ENCODE results near the gene LPCAT3.

LPCAT3 gene

DNA sequence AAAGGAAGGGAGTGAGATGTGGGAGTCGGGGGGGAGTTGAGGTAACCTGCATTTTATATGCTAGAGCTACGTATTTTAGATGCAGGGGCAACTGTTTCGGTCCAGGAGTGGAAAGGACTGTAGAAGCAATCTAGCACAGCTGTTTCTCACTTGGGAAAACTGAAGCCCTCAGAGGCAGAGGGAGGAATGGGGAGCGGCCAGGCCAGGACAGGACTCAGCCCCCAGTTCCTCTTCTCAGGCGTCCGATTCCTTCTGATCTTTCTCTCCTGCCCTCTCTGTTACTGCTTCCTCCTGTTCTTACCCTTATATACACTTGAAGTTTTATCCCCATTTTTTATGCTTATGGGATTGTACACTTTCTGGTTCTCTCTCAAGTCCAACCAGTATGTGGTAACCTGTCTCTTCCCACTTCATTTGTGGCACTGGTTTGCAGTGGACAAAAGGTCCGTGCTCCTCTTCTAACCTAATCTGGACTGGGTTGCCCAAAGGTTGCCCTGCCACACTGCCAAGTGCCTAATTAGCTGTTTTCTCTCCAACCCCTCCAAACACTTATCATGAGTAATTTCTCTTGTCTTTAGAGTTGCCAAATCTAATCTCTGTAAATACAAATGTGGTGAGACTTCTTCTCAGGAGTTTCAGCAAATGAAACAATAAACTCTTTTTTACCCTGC, 16.2 kb downstream of the LPCAT3 start:
- H3K27ac ChIP-seq (ENCODE audit: low read depth, low read length) = no peak overlapping the region
- H3K4me1 ChIP-seq (ENCODE audit: control insufficient read depth, insufficient read depth, low read length) = no peaks in the 10 kb centered on the region
- no peaks in the 10 kb centered on the region for H3K9me3 ChIP-seq (ENCODE audit: control insufficient read depth, insufficient read depth, low read length)
- H3K36me3 ChIP-seq (ENCODE audit: control insufficient read depth, insufficient read depth, low read length) = 0 out of 2 replicates have a peak, but pooled peaks cover 19% of the 10 kb centered on the region
- no peaks in the 10 kb centered on the region for H3K27me3 ChIP-seq (ENCODE audit: control insufficient read depth, insufficient read depth, low read length)
- H3K9ac ChIP-seq (ENCODE audit: low read depth, low read length) = no peak overlapping the region
- H3K4me3 ChIP-seq (ENCODE audit: low read depth, low read length) = no peak overlapping the region

DNA sequence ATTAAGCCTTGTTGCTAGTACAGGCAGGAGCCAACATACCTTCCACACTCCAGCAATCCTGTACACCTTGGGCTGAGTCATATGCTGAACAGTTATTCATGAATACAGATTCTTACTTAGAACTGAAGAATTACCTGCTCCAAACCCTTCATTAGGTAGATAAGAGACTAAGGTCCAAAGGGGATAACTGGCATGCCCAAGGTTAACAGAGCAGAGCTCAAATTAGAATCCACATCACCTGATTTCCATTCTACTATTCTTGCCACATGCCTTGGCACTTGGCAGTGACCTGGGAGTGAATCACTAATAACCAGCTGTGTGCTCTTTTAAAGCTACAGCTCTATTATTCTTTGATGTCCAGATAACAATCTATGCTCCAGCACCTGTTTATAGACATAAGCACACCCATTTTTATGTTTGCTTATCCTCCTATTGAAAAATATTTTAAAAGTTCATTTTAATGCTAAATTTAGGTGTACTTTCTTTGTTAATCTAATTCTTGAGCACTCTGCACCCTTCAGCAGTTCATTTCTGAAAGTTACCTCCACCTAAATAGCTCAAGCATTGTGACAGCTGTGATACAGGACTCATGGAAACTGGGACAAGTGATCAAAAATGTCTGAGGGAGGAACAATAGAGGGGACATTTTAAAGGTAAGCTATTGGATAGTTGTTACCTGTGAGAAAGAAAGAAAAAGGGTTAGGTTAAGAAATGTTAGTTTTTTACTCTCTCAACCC, 19.4 kb downstream of the LPCAT3 start:
- no peaks in the 10 kb centered on the region for H3K9me3 ChIP-seq (ENCODE audit: control insufficient read depth, insufficient read depth, low read length)
- H3K27ac ChIP-seq (ENCODE audit: low read depth, low read length) = no peak overlapping the region
- no peak overlapping the region for H3K4me3 ChIP-seq (ENCODE audit: low read depth, low read length)
- no peaks in the 10 kb centered on the region for H3K27me3 ChIP-seq (ENCODE audit: control insufficient read depth, insufficient read depth, low read length)
- peaks cover 19% of the 10 kb centered on the region; the same call in 1 of the 2 replicates for H3K36me3 ChIP-seq (ENCODE audit: control insufficient read depth, insufficient read depth, low read length)
- no peak overlapping the region for H3K9ac ChIP-seq (ENCODE audit: low read depth, low read length)
- H3K4me1 ChIP-seq (ENCODE audit: control insufficient read depth, insufficient read depth, low read length) = no peaks in the 10 kb centered on the region

DNA sequence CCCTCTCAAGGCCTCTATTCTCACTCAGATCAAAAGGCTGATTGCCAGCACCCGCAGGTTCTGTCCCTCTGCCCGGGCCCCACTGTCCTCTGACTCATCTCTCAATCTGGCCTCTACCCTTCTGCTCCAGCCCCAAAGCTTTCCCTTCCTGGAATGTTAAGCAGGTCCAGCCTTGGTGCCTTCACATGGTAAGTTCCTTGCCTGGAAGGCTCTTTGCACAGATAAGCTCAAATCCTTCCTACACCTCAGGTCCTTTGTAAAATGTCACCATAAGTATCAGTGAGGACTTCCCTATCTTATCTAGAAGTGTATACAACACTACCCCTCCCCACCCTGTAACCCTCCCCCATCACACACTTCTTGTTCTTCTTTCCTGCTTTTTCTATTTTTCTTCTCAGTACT, 22.2 kb downstream of the LPCAT3 start:
- no peaks in the 10 kb centered on the region for H3K9me3 ChIP-seq (ENCODE audit: control insufficient read depth, insufficient read depth, low read length)
- no peak overlapping the region for H3K9ac ChIP-seq (ENCODE audit: low read depth, low read length)
- no peaks in the 10 kb centered on the region for H3K4me1 ChIP-seq (ENCODE audit: control insufficient read depth, insufficient read depth, low read length)
- H3K4me3 ChIP-seq (ENCODE audit: low read depth, low read length) = no peak overlapping the region
- H3K36me3 ChIP-seq (ENCODE audit: control insufficient read depth, insufficient read depth, low read length) = peaks cover 21% of the 10 kb centered on the region; the same call in 1 of the 2 replicates
- H3K27ac ChIP-seq (ENCODE audit: low read depth, low read length) = no peak overlapping the region
- no peaks in the 10 kb centered on the region for H3K27me3 ChIP-seq (ENCODE audit: control insufficient read depth, insufficient read depth, low read length)

DNA sequence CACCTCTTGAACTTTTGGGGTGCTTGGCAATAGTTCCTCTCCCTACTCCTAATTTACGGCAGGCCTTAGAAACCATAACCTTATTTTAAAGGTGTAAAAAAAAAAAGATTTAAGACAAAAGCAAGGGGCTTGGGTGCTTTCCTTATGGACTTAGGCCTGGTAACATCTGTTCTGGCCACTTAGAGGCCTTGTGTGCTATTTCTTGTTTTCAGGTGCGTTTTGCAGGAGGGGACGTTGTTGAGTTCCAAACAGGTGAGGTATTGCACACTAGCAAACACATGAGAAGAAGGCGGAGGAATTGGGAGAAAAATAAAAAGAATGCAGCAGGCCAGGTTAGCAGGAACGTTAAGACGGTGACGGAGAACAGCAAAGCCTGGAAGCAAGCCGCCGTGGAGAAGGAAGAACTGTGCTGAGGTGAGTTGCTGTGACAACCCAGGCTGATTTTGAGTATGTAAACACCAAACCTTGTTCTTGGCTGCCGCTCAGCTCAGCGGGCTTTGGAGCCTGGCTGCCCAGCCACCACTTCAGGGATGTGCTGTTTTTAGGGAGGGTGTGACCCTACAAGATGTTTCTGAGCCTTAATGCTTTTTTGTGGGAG, 30.2 kb downstream of the LPCAT3 start:
- no peaks in the 10 kb centered on the region for H3K9me3 ChIP-seq (ENCODE audit: control insufficient read depth, insufficient read depth, low read length)
- H3K36me3 ChIP-seq (ENCODE audit: control insufficient read depth, insufficient read depth, low read length) = peaks cover 36% of the 10 kb centered on the region
- no peaks in the 10 kb centered on the region for H3K4me1 ChIP-seq (ENCODE audit: control insufficient read depth, insufficient read depth, low read length)
- no peak overlapping the region for H3K4me3 ChIP-seq (ENCODE audit: low read depth, low read length)
- no peak overlapping the region for H3K9ac ChIP-seq (ENCODE audit: low read depth, low read length)
- no peak overlapping the region for H3K27ac ChIP-seq (ENCODE audit: low read depth, low read length)
- H3K27me3 ChIP-seq (ENCODE audit: control insufficient read depth, insufficient read depth, low read length) = no peaks in the 10 kb centered on the region

DNA sequence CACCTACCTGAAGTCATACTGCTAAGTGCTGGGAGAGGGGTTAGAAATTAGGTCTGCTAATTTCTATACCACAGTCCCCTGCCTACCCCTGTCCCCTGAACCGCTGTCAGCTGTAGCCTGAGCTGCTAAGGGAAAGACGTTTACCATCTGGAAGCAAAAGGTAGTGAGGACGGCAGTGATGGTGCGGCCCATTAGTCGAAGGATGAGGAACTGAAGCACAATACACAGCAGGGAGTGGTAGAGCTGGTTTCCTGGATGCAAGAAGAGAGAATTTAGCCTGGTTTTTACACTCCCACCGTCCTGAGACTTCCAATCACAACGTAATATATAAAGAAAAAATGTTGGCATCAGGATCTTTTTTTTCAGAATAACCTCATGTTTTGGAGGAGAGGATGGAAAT, 35.7 kb downstream of the LPCAT3 start:
- H3K4me1 ChIP-seq (ENCODE audit: control insufficient read depth, insufficient read depth, low read length) = no peaks in the 10 kb centered on the region

DNA sequence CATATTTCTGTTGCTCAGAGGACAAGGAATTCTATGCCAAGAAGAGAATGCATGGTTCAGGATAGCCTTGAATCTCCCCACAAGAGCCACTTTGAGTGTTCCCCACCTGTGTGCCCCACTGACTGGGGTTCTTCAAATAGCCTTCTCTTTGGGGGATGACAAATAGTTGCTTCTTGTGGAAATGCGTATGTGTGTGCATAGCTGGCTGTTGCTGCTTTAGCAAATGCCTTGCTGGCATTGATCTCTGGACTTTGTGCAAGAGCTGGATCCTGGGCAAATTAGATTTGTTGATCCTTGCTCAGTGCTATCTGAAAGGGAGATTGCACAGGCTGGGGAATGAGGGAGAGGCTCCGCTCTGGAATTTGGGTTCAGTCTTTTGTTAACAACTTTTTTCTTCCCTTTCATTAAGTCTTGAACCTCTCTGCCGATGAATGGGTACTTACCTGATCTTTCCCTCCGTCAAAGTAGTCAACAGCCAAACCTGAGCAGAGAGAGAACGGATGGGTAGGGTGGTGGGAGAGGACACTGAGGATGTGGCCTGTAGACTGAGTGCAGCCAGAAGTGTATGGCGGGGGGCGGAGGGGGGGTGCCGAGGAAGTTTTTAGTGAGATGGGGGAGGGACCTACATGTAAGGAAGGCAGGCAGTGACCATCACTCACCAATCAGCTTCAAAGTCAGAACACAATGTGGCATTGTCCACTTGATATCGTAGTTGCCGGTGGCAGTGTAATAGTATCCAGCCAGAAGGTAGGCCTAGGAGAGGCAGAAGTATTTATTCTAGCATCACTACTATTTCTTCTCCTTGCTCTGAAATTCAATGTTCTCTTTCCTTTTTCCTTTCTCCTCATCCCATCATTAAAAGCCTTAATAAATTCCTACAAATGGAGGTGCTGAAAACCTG, 36.9 kb downstream of the LPCAT3 start:
- Histone ChIP-seq H3K9me3 (ENCODE audit: control insufficient read depth, insufficient read depth, low read length) (no peaks in the 10 kb centered on the region), H3K4me3 (ENCODE audit: low read depth, low read length) (no peak overlapping the region), H3K4me1 (ENCODE audit: control insufficient read depth, insufficient read depth, low read length) (no peaks in the 10 kb centered on the region), H3K27ac (ENCODE audit: low read depth, low read length) (no peak overlapping the region), H3K9ac (ENCODE audit: low read depth, low read length) (no peak overlapping the region), H3K27me3 (ENCODE audit: control insufficient read depth, insufficient read depth, low read length) (no peaks in the 10 kb centered on the region), H3K36me3 (ENCODE audit: control insufficient read depth, insufficient read depth, low read length) (peaks cover 78% of the 10 kb centered on the region)

More for the DNA sequence above, 35.7 kb downstream of the LPCAT3 start:
- Histone ChIP-seq H3K27ac (ENCODE audit: low read depth, low read length) (no peak overlapping the region), H3K27me3 (ENCODE audit: control insufficient read depth, insufficient read depth, low read length) (no peaks in the 10 kb centered on the region), H3K36me3 (ENCODE audit: control insufficient read depth, insufficient read depth, low read length) (peaks cover 71% of the 10 kb centered on the region), H3K4me3 (ENCODE audit: low read depth, low read length) (no peak overlapping the region), H3K9me3 (ENCODE audit: control insufficient read depth, insufficient read depth, low read length) (no peaks in the 10 kb centered on the region), H3K9ac (ENCODE audit: low read depth, low read length) (no peak overlapping the region)

DNA sequence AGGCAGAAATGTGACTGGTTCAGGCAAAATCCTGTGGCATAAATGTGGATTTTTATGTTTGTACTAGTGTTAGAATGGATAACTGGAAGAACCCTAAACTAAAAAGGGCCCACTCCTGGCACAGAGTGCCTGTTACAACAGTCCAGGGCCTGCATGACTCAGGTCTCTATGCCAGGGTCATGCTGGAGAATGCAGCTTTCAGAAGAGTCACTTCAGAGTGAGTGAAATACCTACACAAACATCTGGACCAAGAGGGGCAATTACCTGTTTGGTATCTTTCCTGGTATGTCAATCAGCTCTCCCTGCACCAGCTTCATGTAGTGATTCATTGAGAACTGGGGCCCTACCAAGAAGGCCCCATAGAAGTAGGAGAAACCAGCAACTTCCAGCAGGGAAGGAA, 37.5 kb downstream of the LPCAT3 start:
- no peak overlapping the region for H3K9ac ChIP-seq (ENCODE audit: low read depth, low read length)
- no peak overlapping the region for H3K27ac ChIP-seq (ENCODE audit: low read depth, low read length)
- H3K27me3 ChIP-seq (ENCODE audit: control insufficient read depth, insufficient read depth, low read length) = no peaks in the 10 kb centered on the region
- H3K4me3 ChIP-seq (ENCODE audit: low read depth, low read length) = no peak overlapping the region
- H3K4me1 ChIP-seq (ENCODE audit: control insufficient read depth, insufficient read depth, low read length) = no peaks in the 10 kb centered on the region
- H3K9me3 ChIP-seq (ENCODE audit: control insufficient read depth, insufficient read depth, low read length) = no peaks in the 10 kb centered on the region
- peaks cover 78% of the 10 kb centered on the region for H3K36me3 ChIP-seq (ENCODE audit: control insufficient read depth, insufficient read depth, low read length)

DNA sequence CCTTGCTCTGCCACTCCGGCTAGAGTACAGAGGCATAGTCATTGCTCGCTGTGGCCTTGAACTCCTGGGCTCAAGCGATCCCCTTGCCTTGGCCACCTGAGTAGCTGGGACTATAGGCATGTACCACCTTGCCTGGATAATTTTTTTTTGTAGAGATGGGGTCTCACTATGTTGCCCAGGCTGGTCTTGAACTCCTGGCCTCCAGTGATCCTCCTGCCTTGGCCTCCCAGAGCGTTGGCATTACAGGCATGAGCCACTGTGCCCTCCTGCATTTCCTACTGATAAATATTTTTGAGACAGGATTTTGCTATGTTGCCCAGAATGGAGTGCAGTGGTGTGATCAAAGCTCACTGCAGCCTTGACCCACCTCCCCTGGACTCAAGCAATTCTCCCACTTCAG, 38.2 kb downstream of the LPCAT3 start:
- peaks cover 85% of the 10 kb centered on the region for H3K36me3 ChIP-seq (ENCODE audit: control insufficient read depth, insufficient read depth, low read length)
- no peaks in the 10 kb centered on the region for H3K9me3 ChIP-seq (ENCODE audit: control insufficient read depth, insufficient read depth, low read length)
- no peak overlapping the region for H3K4me3 ChIP-seq (ENCODE audit: low read depth, low read length)
- no peak overlapping the region for H3K9ac ChIP-seq (ENCODE audit: low read depth, low read length)
- no peak overlapping the region for H3K27ac ChIP-seq (ENCODE audit: low read depth, low read length)
- no peaks in the 10 kb centered on the region for H3K27me3 ChIP-seq (ENCODE audit: control insufficient read depth, insufficient read depth, low read length)
- H3K4me1 ChIP-seq (ENCODE audit: control insufficient read depth, insufficient read depth, low read length) = no peaks in the 10 kb centered on the region

DNA sequence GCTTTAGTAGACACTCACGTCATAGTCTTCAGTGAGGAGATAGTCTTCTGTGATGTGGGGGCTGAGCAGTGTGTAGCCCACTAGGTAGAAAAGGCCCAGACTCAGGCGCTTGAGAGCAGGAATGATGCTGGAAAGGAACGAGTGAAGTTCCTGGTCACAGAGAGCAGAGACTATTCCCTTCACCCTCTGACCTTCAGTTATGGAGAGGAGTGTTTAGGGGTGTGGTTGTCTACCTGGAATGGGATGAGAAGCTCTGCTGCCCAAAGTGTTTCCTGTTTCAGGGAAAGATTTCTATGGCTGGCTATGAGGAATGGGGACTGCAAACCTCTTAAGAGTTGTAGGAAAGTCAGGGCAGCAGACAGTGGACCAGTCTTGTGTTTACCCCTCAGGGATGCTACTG, 38.8 kb downstream of the LPCAT3 start:
- Histone ChIP-seq H3K4me3 (ENCODE audit: low read depth, low read length) (no peak overlapping the region), H3K9me3 (ENCODE audit: control insufficient read depth, insufficient read depth, low read length) (no peaks in the 10 kb centered on the region), H3K27ac (ENCODE audit: low read depth, low read length) (no peak overlapping the region), H3K9ac (ENCODE audit: low read depth, low read length) (no peak overlapping the region), H3K4me1 (ENCODE audit: control insufficient read depth, insufficient read depth, low read length) (no peaks in the 10 kb centered on the region), H3K36me3 (ENCODE audit: control insufficient read depth, insufficient read depth, low read length) (peaks cover 91% of the 10 kb centered on the region), H3K27me3 (ENCODE audit: control insufficient read depth, insufficient read depth, low read length) (no peaks in the 10 kb centered on the region)

DNA sequence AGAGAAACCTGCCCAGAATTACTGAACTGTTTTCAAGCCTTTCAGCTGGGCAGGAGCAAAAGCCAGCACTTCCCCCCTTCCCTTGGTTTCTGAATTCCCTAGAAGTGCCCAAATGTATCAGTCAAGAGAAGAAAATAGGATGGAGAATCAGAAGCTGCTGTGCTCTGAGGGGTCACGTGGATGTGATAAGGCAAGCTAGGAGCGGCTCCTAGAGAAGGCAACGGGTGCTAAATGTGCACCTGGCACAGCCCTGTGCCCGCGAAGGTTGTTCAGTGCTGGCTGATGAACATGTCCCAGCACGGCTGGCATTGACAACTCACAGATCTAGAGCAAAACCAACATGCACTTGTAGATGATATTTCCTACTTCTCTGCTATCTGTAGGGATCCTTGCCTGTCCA, 39.3 kb downstream of the LPCAT3 start:
- Histone ChIP-seq H3K9ac (ENCODE audit: low read depth, low read length) (no peak overlapping the region), H3K9me3 (ENCODE audit: control insufficient read depth, insufficient read depth, low read length) (no peaks in the 10 kb centered on the region), H3K27ac (ENCODE audit: low read depth, low read length) (no peak overlapping the region), H3K4me3 (ENCODE audit: low read depth, low read length) (no peak overlapping the region), H3K27me3 (ENCODE audit: control insufficient read depth, insufficient read depth, low read length) (no peaks in the 10 kb centered on the region), H3K36me3 (ENCODE audit: control insufficient read depth, insufficient read depth, low read length) (peaks cover 93% of the 10 kb centered on the region), H3K4me1 (ENCODE audit: control insufficient read depth, insufficient read depth, low read length) (no peaks in the 10 kb centered on the region)

Measured in HUES48 (cell line).